A549 (cell line): ENCODE measurements around the gene TTC28. TPM values are rescaled to one million over a fixed set of nuclear protein-coding genes. Genes with fewer than 3 reads are reported as not detected.

Experiments used
- ATAC-seq, 2 experiments: fragments of 200-7000 bp in 1 of 2; fragments of >200 bp in 1 of 2; cut with Nextera tagmentation in 1 of 2; cut with Tn5 transposase in 1 of 2; 3 replicates each; pipeline versions ENCODE4 v1.8.0 to v1.9.1; 2018 to 2020; ENCODE audit warnings: mild to moderate bottlenecking in 1 of 2, moderate library complexity in 1 of 2
- CTCF ChIA-PET: fragments of 300-600 bp; sonication (Branson Sonifier 250); formaldehyde crosslinking; extraction: SDS; loops from one replicate; lab custom pipeline; 2021; ENCODE audit warnings: antibody characterized with exemption, inconsistent platforms; lab: Yijun Ruan, JAX
- POLR2A ChIA-PET: fragments of 350-600 bp; formaldehyde crosslinking; extraction: SDS; loops from one replicate; lab custom pipeline; 2021; ENCODE audit warnings: antibody characterized with exemption, inconsistent platforms; lab: Yijun Ruan, JAX
- DNase-seq, 2 experiments: peaks; one replicate each; pipeline versions ENCODE4 v3.0.0 to v3.0.0-alpha.2; 2011 to 2016; ENCODE audit warnings: low read depth in 1 of 2, low spot score in 1 of 2
- FAIRE-seq: peaks from 2 replicates; lab custom pipeline; 2011; peaks lifted over from hg19 to GRCh38; lab: Jason Lieb, UNC
- H3K27ac ChIP-seq, 2 experiments: fragments of >200 bp; sonication (Bioruptor Twin); formaldehyde crosslinking; 3 replicates each; pipeline ENCODE4 v1.5.1; 2016 to 2017
- H3K4me1 ChIP-seq: fragments of >200 bp; sonication (Bioruptor Twin); formaldehyde crosslinking; 3 replicates; pipeline ENCODE4 v1.6.1; 2016
- H3K4me2 ChIP-seq: fragments of >200 bp; sonication (Bioruptor Twin); formaldehyde crosslinking; 3 replicates; pipeline ENCODE4 v1.6.1; 2016
- H3K4me3 ChIP-seq: fragments of >200 bp; sonication (Bioruptor Twin); formaldehyde crosslinking; 3 replicates; pipeline ENCODE4 v1.5.1; 2016
- H3K9me3 ChIP-seq: fragments of >200 bp; sonication (Bioruptor Twin); formaldehyde crosslinking; 3 replicates; pipeline ENCODE4 v1.6.1; 2016
- CHD2 ChIP-seq: fragments of 150-350 bp; IDR thresholded peaks from 2 replicates; pipeline ENCODE4 v1.6.1; 2014; ENCODE audit warnings: low read length; ENCODE audit not compliant: partially characterized antibody
- EP300 ChIP-seq, 2 experiments: fragments of >200 bp; sonication (Bioruptor Twin); formaldehyde crosslinking; IDR thresholded peaks; 2 replicates in 1 of 2; 3 replicates in 1 of 2; pipeline ENCODE4 v1.6.1; 2016 to 2017
- FOXS1 ChIP-seq: fragments of 250-450 bp; sonication (Bioruptor Pico); IDR thresholded peaks from 2 replicates; pipeline ENCODE4 v1.5.0; 2020; ENCODE audit warnings: mild to moderate bottlenecking, moderate library complexity
- MAZ ChIP-seq: fragments of 150-350 bp; IDR thresholded peaks from 2 replicates; pipeline ENCODE4 v1.6.1; 2014; ENCODE audit warnings: antibody characterized with exemption, low read depth, low read length, borderline replicate concordance
- POLR2AphosphoS2 ChIP-seq: conservative IDR thresholded peaks from 2 replicates; pipeline ENCODE4 v1.6.1; 2012; ENCODE audit warnings: low read length, improper control_type of control experiment, inconsistent platforms
- RAD21 ChIP-seq, 2 experiments: fragments of >200 bp in 1 of 2; sonication (Bioruptor Twin) in 1 of 2; formaldehyde crosslinking in 1 of 2; IDR thresholded peaks in 1 of 2; conservative IDR thresholded peaks in 1 of 2; 2 replicates in 1 of 2; 3 replicates in 1 of 2; pipeline ENCODE4 v1.6.1; 2012 to 2018; ENCODE audit warnings: inconsistent platforms in 1 of 2
- RARB ChIP-seq: fragments of 250-450 bp; sonication (Bioruptor Pico); IDR thresholded peaks from 2 replicates; pipeline ENCODE4 v1.8.0; 2021; ENCODE audit warnings: mild to moderate bottlenecking, moderate library complexity
- TFCP2L1 ChIP-seq: fragments of 250-450 bp; sonication (Bioruptor Pico); IDR thresholded peaks from 2 replicates; pipeline ENCODE4 v1.5.0; 2021; ENCODE audit warnings: mild to moderate bottlenecking
- ZC3H11A ChIP-seq: fragments of 450-650 bp; IDR thresholded peaks from 2 replicates; pipeline ENCODE4 v1.6.1; 2014; ENCODE audit warnings: antibody characterized with exemption, mild to moderate bottlenecking
- ZFP36 ChIP-seq: fragments of 450-650 bp; IDR thresholded peaks from 2 replicates; pipeline ENCODE4 v1.6.1; 2014; ENCODE audit warnings: borderline replicate concordance; ENCODE audit not compliant: partially characterized antibody
- ZNF302 ChIP-seq: fragments of 250-450 bp; sonication (Bioruptor Pico); IDR thresholded peaks from 2 replicates; pipeline ENCODE4 v1.9.0; 2021; ENCODE audit warnings: inconsistent platforms, mild to moderate bottlenecking, moderate library complexity
- ZSCAN20 ChIP-seq: fragments of 250-450 bp; sonication (Bioruptor Pico); IDR thresholded peaks from 2 replicates; pipeline ENCODE4 v1.8.0; 2022; ENCODE audit warnings: mild to moderate bottlenecking, moderate library complexity
- WGBS: methylation state at CpG from one replicate; pipeline ENCODE4 v1.1.6; 2017; ENCODE audit errors: missing lambda C conversion rate; 5-methylcytosine and 5-hydroxymethylcytosine counted together
- polyA plus RNA-seq, 4 experiments: library from polyadenylated mRNA; depleted of rRNA in 3 of 4; stranded (reverse); fragments of >200 nt; fragmentation: RNase III in 1 of 4; extraction: RNeasy Plus Mini Kit Qiagen cat#74134 plus additional on column Dnase treatment in 1 of 4; gene quantifications; 2 replicates in 3 of 4; 3 replicates in 1 of 4; pipeline ENCODE4 v1.2.3, GENCODE V29; 2011 to 2017
- TF ChIP-seq, protein P1 (sequence below): IDR thresholded peaks from 2 replicates; pipeline ENCODE4 v1.6.1; 2012
- TF ChIP-seq, protein P2 (sequence below): fragments of >200 bp; sonication (Bioruptor Twin); formaldehyde crosslinking; IDR thresholded peaks from 2 replicates; pipeline ENCODE4 v1.6.1; 2016
- TF ChIP-seq, protein P3 (sequence below): fragments of >200 bp; sonication (Bioruptor Twin); formaldehyde crosslinking; IDR thresholded peaks from 3 replicates; pipeline ENCODE4 v1.5.1; 2016
- TF ChIP-seq, protein P4 (sequence below): fragments of 450-650 bp; IDR thresholded peaks from 2 replicates; pipeline ENCODE4 v1.6.1; 2014; ENCODE audit warnings: antibody characterized with exemption
- TF ChIP-seq, protein P5 (sequence below): IDR thresholded peaks from 2 replicates; pipeline ENCODE4 v1.6.1; 2012; ENCODE audit warnings: low read depth, borderline replicate concordance

TTC28 gene
- polyA plus RNA-seq, 2 of the 4 experiments (the other 2 are of a cell fraction): 2.6 to 3.8 TPM

DNA sequence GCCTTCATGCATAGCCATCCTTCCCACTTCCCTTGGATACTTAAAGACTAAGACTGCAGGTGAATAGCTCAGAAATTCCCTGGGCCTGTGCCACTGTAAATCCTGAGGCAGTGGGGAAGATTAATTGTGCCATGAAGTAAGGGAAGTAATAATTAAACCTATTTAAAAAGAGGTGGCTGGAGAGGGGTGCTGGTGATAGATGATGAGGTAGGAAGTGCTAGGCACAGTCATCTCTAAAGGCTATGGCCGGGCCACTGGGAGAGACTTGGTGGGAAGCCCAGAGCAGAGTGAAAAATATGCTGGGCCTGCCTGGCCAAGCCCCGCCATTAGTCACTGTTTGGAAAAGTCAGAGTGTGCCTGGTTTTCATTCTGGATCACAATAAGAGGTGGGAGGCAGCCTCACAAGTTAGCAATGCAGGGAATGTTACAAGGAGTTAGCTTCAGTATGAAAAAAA lies 563.4 kb downstream of the TTC28 start (continued):
- TF ChIP-seq ZNF302 (CRISPR knock-in tag): no peak
- TF ChIP-seq, protein P1, sequence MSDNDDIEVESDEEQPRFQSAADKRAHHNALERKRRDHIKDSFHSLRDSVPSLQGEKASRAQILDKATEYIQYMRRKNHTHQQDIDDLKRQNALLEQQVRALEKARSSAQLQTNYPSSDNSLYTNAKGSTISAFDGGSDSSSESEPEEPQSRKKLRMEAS: no peak
- TF ChIP-seq, protein P2, sequence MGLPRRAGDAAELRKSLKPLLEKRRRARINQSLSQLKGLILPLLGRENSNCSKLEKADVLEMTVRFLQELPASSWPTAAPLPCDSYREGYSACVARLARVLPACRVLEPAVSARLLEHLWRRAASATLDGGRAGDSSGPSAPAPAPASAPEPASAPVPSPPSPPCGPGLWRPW: no peak
- TF ChIP-seq, all 56 proteins: peak for 0

DNA sequence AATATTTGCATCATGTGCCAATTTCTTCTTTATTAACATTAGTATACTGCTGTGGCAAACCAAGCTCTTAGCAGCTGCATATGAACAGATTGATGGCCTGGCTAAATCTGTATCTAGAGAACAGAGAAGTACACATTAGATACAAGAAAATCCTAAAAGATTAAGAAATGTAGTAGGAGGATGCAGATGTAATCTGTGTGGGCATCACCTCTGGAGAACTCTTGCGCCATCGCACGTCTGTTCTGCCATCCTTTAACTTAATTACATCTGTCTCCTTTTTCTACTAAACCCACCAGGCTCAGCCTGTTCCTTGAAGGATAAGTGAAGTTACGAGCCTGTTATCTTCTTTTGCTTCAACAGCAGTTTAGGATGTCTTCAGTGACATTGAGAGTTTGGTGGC lies 564.2 kb downstream of the TTC28 start:
- no peak for ATAC-seq
- WGBS: 96% methylated on average over 4 of the region's 4 CpGs
- H3K9me3 ChIP-seq: no peaks in the 10 kb centered on the region
- no peak for TF ChIP-seq MAZ
- TF ChIP-seq FOXS1 (CRISPR knock-in tag): no peak
- no peak for TF ChIP-seq TFCP2L1 (CRISPR knock-in tag)
- TF ChIP-seq RARB (CRISPR knock-in tag): no peak
- H3K4me1 ChIP-seq: peaks cover 11% of the 10 kb centered on the region; the same call in 1 of the 3 replicates
- H3K27ac ChIP-seq: no peak overlapping the region
- FAIRE-seq: no peak
- DNase-seq: no peak
- H3K4me2 ChIP-seq: no peak overlapping the region
- CTCF ChIA-PET: interaction anchor here (1.1 kb wide), 1 partner anchor 16 kb away, joined by 3 read pairs; no protein-coding TSS in a partner anchor
- POLR2A ChIA-PET: no interaction called here
- no peak overlapping the region for H3K4me3 ChIP-seq

DNA sequence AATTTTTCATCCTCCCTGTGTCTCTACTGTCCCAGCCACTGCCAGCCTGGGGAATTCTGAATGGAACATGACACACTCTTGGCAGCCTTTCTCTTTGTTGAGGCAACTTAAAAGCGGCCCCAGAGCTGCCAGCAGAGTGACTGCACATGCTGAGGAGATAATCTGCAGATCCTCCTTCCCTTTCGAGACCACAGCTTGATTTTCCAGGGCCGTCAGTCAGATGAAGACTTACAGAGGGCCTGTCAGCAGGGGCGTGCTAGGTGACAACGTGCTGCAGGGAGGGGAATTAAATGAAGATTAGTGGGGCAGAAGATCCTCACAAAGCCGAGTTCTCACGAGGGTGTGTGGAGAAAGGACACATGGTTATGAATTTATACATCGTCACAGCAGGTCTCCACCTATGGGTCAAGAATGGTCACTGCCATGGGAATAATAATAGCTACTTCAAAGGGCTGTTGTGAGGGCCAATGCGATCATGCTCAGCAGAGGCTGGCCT lies 567.0 kb downstream of the TTC28 start:
- Histone ChIP-seq H3K9me3 (no peaks in the 10 kb centered on the region), H3K4me1 (peaks cover 11% of the 10 kb centered on the region; the same call in 1 of the 3 replicates), H3K27ac (peak overlapping the region in 1 of 2 experiments; percentile 37; a peak in 1 of 6 replicates), H3K4me2 (peak overlapping the region; percentile 34; the same call in 1 of the 3 replicates), H3K4me3 (no peak overlapping the region)
- ChIA-PET POLR2A (no interaction called here), CTCF (interaction anchor here (0.6 to 1.5 kb wide), 9 partner anchors 10 to 589 kb away, joined by 3 to 8 read pairs (median 4); no protein-coding TSS in a partner anchor)
- FAIRE-seq (no peak), DNase-seq (peak in 1 of 2 experiments; percentile 47), ATAC-seq (peak; percentile 85 to 90)
- WGBS: 49% methylated on average over 9 of the region's 9 CpGs
- TF ChIP-seq CHD2 (no peak), ZFP36 (no peak), ZC3H11A (no peak), ZNF302 (CRISPR knock-in tag) (no peak), EP300 (IDR thresholded peaks at IDR 0.05) (no peak), POLR2AphosphoS2 (no peak), RAD21 (conservative IDR thresholded peaks at IDR 0.05 in 1 of 2, IDR thresholded peaks at IDR 0.05 in 1 of 2) (0 out of 5 replicates have a peak, but pooled peaks of 1 of the 2 experiments have one; percentile 5)
- TF ChIP-seq, protein P3, sequence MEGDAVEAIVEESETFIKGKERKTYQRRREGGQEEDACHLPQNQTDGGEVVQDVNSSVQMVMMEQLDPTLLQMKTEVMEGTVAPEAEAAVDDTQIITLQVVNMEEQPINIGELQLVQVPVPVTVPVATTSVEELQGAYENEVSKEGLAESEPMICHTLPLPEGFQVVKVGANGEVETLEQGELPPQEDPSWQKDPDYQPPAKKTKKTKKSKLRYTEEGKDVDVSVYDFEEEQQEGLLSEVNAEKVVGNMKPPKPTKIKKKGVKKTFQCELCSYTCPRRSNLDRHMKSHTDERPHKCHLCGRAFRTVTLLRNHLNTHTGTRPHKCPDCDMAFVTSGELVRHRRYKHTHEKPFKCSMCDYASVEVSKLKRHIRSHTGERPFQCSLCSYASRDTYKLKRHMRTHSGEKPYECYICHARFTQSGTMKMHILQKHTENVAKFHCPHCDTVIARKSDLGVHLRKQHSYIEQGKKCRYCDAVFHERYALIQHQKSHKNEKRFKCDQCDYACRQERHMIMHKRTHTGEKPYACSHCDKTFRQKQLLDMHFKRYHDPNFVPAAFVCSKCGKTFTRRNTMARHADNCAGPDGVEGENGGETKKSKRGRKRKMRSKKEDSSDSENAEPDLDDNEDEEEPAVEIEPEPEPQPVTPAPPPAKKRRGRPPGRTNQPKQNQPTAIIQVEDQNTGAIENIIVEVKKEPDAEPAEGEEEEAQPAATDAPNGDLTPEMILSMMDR: peak; percentile 32
- TF ChIP-seq, protein P2: no peak
- TF ChIP-seq, protein P4, sequence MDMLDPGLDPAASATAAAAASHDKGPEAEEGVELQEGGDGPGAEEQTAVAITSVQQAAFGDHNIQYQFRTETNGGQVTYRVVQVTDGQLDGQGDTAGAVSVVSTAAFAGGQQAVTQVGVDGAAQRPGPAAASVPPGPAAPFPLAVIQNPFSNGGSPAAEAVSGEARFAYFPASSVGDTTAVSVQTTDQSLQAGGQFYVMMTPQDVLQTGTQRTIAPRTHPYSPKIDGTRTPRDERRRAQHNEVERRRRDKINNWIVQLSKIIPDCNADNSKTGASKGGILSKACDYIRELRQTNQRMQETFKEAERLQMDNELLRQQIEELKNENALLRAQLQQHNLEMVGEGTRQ: no peak

DNA sequence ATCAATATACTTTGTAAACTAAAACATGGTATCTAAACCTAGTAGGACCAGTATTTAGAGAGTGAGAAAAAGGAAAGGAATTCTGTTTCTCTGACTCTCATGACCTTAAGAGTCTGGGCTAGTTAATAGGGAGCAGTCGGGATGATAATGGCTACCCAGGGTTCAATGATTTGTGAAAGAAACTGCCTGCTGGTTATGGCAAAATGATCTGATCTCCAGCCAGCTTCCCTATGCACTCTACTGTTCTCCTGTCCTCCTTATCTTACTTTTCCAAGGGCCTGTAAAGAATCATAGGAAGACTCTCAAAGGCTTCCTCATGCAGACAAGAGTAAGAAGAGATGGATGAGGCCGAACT lies 567.5 kb downstream of the TTC28 start:
- ChIA-PET CTCF (interaction anchor here (1.0 to 1.5 kb wide), 6 partner anchors 10 to 39 kb away, joined by 3 to 8 read pairs (median 4); no protein-coding TSS in a partner anchor), POLR2A (no interaction called here)
- Histone ChIP-seq H3K4me3 (no peak overlapping the region), H3K27ac (no peak overlapping the region), H3K9me3 (no peaks in the 10 kb centered on the region), H3K4me1 (peaks cover 11% of the 10 kb centered on the region; the same call in 1 of the 3 replicates), H3K4me2 (no peak overlapping the region)
- no peak for FAIRE-seq
- DNase-seq: no peak
- 76% methylated on average over 2 of the region's 2 CpGs for WGBS
- no peak for TF ChIP-seq ZSCAN20 (CRISPR knock-in tag)
- TF ChIP-seq, protein P5, sequence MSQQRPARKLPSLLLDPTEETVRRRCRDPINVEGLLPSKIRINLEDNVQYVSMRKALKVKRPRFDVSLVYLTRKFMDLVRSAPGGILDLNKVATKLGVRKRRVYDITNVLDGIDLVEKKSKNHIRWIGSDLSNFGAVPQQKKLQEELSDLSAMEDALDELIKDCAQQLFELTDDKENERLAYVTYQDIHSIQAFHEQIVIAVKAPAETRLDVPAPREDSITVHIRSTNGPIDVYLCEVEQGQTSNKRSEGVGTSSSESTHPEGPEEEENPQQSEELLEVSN: no peak
- no peak for ATAC-seq
